ENCODE data around the gene ZNF865.

The ZNF865 gene

DNA sequence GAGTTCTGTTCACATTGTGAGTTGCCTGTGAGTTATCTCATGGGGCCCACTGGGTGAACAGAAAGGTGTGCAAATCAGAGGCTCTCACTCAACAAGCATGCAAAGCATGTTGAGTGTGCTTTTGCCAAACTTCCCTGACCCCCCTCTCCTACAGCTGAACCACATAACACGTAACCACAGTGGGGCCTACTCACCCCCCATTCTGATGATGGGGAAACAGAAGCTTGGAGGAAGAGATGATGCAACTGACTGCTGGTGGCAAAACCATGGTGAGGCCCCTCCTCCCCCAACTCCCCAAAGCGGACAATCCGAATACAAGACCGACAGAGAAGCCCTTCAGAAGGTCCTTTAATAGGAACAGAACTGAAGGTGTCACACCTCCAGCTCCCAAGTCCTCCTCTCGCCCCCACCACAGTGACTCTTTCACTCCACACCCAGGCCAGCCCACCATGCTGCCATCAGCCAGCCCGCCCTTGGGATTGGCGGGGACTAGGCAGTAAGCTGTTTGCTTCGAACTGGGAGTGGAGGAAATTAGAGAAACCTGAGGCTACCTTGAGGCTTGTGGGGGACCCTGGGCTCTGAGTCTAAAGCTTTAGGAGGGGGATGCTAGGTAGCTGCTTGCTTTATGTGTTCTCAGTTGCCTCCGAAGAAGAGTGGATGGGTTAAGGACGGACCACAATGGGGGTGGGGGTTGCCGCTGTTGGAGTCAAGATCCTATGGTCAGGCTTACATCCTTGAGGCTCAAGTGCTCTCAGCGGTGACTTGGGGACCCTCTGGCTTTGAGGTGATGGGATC, 15.2 kb downstream of the ZNF865 start:
- H3K36me3 ChIP-seq (ENCODE audit: insufficient read depth, low read depth, low read length): peaks cover 29% of the 10 kb centered on the region
- H3K4me3 ChIP-seq (ENCODE audit: low read length): no peak overlapping the region
- H3K9ac ChIP-seq (ENCODE audit: low read depth, low read length): no peak overlapping the region
- H3K9me3 ChIP-seq (ENCODE audit: insufficient read depth, low read depth, low read length): no peaks in the 10 kb centered on the region
- H3K27me3 ChIP-seq (ENCODE audit: insufficient read depth, low read length): no peaks in the 10 kb centered on the region
- no peaks in the 10 kb centered on the region for H3K4me1 ChIP-seq (ENCODE audit: insufficient read depth, low read length)
- H3K27ac ChIP-seq (ENCODE audit: low read length): no peak overlapping the region

DNA sequence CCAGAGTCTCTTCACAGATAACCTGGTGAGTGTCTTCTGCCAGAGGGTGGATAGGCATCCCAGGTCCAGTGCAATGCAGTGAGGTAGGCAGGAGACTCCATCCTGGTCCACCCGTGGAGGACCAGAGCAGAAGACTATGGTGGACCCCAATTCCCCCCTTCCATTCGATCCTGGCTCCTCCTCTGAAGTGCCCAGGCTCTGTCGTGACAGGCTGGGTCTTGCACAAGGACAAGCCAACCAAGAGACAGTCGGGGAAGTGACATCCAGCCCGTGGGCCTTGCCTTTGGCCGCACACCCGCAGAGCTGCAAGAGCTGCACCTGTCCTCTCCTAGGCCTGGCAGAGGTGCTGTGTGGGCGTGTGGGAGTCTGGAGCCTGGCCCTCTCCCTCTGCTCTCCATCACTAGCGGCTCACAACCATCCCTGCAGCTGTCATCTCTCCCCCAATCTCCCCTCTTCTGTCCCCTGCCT, 15.8 kb downstream of the ZNF865 start:
- Histone ChIP-seq H3K36me3 (ENCODE audit: insufficient read depth, low read depth, low read length) (peaks cover 26% of the 10 kb centered on the region), H3K9ac (ENCODE audit: low read depth, low read length) (no peak overlapping the region), H3K4me3 (ENCODE audit: low read length) (no peak overlapping the region), H3K4me1 (ENCODE audit: insufficient read depth, low read length) (no peaks in the 10 kb centered on the region), H3K27me3 (ENCODE audit: insufficient read depth, low read length) (no peaks in the 10 kb centered on the region), H3K9me3 (ENCODE audit: insufficient read depth, low read depth, low read length) (no peaks in the 10 kb centered on the region), H3K27ac (ENCODE audit: low read length) (no peak overlapping the region)

DNA sequence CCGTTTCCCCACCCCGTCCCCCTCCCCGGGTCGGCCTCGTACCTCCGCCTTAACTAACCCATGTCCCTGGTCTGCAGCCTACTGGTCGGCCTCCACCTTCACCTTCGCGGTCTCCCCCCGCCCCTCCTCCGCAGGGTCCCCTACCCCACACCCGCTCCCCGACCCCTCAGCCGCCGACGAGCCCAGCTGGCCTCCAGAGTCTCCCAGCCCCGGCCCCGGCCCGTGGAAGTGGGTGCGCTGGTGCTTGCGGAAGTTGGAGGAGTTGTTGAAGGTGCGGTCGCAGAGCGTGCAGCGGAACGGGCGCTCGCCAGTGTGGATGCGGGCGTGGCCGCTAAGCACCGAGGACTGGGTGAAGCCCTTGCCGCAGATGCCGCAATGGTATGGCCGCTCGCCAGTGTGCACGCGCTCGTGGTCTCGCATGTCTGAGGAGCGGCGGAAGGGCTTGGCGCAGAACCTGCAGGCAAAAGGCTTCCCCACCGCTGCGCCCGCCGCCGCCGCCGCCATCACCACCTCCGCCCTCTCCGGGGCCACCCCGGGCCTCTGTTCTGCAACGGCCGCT, 16.3 kb downstream of the ZNF865 start:
- Histone ChIP-seq H3K4me3 (ENCODE audit: low read length) (no peak overlapping the region), H3K4me1 (ENCODE audit: insufficient read depth, low read length) (no peaks in the 10 kb centered on the region), H3K36me3 (ENCODE audit: insufficient read depth, low read depth, low read length) (peaks cover 21% of the 10 kb centered on the region)

DNA sequence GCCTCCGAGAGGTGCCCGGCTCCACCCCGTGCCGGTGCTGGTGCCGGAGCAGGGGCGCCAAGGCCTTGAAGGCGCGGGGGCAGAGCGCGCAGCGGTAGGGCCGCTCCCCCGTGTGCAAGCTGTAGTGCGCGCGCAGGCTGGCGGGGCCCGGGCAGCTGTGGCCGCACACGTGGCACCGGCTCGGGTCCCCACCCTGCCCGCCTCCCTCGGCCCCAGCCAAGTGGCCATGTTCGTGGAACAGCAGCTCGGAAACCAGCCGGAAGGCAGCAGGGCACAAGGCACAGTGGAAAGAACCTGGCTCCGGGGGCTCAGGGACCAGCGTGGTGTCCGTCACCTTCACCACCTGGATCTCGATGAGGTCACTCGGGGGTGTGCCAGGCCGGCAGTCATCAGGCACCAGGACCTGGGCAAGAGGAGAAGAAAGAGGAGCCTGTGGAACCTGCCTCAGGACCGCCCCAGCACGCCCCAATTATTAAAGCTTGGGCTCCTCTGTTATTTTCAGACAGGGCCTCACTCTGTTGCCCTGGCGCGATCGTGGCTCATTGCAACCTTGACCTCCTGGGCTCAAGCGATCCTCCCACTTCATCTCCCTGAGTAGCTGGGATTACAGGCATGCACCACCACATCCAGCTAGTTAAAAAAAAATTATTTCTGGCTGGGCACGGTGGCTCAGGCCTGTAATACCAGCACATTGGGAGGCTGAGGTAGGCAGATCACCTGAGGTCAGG, 17.0 kb downstream of the ZNF865 start:
- peaks cover 16% of the 10 kb centered on the region for H3K36me3 ChIP-seq (ENCODE audit: insufficient read depth, low read depth, low read length)
- no peaks in the 10 kb centered on the region for H3K9me3 ChIP-seq (ENCODE audit: insufficient read depth, low read depth, low read length)
- H3K4me1 ChIP-seq (ENCODE audit: insufficient read depth, low read length): no peaks in the 10 kb centered on the region
- H3K4me3 ChIP-seq (ENCODE audit: low read length): no peak overlapping the region
- no peak overlapping the region for H3K9ac ChIP-seq (ENCODE audit: low read depth, low read length)
- H3K27me3 ChIP-seq (ENCODE audit: insufficient read depth, low read length): no peaks in the 10 kb centered on the region
- no peak overlapping the region for H3K27ac ChIP-seq (ENCODE audit: low read length)

More for the DNA sequence above, 16.3 kb downstream of the ZNF865 start:
- Histone ChIP-seq H3K27ac (ENCODE audit: low read length) (no peak overlapping the region), H3K27me3 (ENCODE audit: insufficient read depth, low read length) (no peaks in the 10 kb centered on the region), H3K9me3 (ENCODE audit: insufficient read depth, low read depth, low read length) (no peaks in the 10 kb centered on the region), H3K9ac (ENCODE audit: low read depth, low read length) (no peak overlapping the region)

DNA sequence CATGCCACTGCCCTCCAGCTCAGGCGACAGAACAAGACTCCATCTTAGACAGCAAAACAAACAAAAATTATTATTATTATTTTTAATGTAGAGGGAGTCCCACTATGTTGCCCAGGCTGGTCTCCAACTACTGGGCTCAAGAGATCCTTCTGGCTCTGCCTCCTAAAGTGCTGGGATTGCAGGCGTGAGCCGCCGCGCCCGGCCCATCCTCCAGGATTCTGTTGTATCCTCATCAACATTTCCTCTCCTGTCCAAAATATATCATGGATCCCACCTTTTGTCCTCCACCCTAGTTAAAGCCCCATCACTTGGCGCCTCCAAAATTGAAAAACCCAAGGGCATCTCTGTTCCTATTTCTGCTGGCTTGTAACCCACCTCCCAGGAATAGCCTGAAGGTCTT, 17.7 kb downstream of the ZNF865 start:
- no peak overlapping the region for H3K27ac ChIP-seq (ENCODE audit: low read length)
- H3K27me3 ChIP-seq (ENCODE audit: insufficient read depth, low read length): no peaks in the 10 kb centered on the region
- H3K9ac ChIP-seq (ENCODE audit: low read depth, low read length): no peak overlapping the region
- H3K36me3 ChIP-seq (ENCODE audit: insufficient read depth, low read depth, low read length): peaks cover 10% of the 10 kb centered on the region
- no peaks in the 10 kb centered on the region for H3K9me3 ChIP-seq (ENCODE audit: insufficient read depth, low read depth, low read length)
- no peaks in the 10 kb centered on the region for H3K4me1 ChIP-seq (ENCODE audit: insufficient read depth, low read length)
- H3K4me3 ChIP-seq (ENCODE audit: low read length): no peak overlapping the region

DNA sequence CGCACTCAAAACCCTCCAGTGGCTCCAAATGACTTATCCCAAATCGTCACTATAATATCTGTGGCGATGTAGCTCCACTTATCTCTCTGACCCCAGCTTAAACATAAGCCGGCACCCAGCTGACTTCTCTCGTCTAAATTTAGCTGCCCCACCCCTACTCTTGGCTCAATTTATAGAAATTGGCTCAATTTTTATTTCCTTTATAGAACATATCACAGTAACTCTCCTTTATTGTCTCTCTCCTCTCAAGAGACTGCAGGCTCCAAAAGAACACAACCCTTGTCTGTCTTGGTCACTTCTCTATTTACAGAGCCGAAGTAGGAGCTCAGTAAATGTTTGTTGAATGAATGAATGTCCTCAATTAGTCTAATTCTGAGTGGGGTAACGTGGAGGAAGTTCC, 18.1 kb downstream of the ZNF865 start:
- Histone ChIP-seq H3K4me3 (ENCODE audit: low read length) (peak overlapping the region; percentile 49), H3K4me1 (ENCODE audit: insufficient read depth, low read length) (no peaks in the 10 kb centered on the region), H3K36me3 (ENCODE audit: insufficient read depth, low read depth, low read length) (peaks cover 10% of the 10 kb centered on the region), H3K27ac (ENCODE audit: low read length) (no peak overlapping the region), H3K9me3 (ENCODE audit: insufficient read depth, low read depth, low read length) (no peaks in the 10 kb centered on the region), H3K9ac (ENCODE audit: low read depth, low read length) (no peak overlapping the region), H3K27me3 (ENCODE audit: insufficient read depth, low read length) (no peaks in the 10 kb centered on the region)

DNA sequence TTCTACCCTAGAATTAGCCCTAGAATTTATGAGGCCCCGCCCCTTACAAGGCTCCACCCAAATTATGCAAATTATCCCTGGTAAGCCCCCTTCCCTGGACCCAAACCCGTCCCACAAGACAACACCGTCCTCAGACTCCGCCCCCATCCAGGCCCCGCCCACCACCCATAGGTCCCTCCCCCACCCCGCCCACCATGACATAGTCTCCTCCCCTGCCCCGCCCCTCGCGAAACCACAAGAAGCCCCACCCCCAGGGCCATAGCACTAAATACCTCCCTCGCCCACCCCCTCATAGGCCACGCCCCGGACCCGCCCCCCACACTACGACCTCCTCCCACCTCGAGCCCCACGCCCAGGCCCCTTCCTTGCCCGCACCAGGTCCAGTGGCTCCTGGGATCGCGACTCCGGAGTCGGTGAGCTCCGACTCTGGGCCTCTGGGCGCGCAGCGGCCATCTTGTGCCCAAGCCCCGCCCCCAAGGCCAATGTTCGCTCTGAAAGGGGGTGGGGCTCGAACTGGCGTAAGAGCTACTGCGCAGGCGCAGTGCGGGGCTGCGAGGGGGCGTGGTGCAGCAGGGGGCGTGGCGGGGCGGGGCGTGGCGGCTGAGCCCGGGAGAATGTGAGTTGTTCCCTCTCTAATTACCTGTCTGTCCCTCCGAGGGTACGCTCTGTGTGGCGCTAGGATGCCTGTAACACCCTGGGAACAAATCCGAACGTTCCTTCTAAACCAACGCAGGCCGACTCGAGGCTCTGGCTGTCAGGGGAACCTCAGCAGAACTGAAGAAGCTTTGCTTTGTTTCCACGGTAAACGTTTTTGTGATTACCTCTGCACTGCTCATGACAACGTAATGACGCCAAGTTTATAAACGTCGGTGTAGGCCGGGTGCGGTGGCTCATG, 18.9 kb downstream of the ZNF865 start, which contains the start of gene ZNF784:
TSS of gene ZNF784 (minus strand) at position 458 of the 895 bp plus-strand sequence. CDS start at position 453, 5 bp downstream.
- Histone ChIP-seq H3K4me3 (ENCODE audit: low read length) (peak within 1 kb of the TSS; percentile 65), H3K27ac (ENCODE audit: low read length) (no peak within 1 kb of the TSS)

DNA sequence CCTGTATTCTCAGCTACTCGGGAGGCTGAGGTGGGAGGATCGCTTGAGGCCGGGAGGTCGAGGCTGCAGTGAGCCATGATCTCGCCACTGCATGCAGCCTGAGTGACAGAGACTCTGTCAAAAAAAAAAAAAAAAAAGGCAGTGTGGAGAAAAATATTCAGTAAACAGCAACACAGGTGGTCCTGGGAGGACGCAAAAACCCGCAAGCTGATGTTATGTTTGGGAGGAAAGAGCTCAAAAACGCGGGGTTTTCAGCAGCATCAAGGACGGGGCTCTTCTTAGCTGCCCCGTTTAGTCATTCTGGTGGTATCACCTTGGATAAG, 19.5 kb downstream of the ZNF865 start:
- Histone ChIP-seq H3K4me3 (ENCODE audit: low read length) (peak overlapping the region; percentile 65), H3K36me3 (ENCODE audit: insufficient read depth, low read depth, low read length) (peaks cover 10% of the 10 kb centered on the region), H3K27me3 (ENCODE audit: insufficient read depth, low read length) (no peaks in the 10 kb centered on the region), H3K9me3 (ENCODE audit: insufficient read depth, low read depth, low read length) (no peaks in the 10 kb centered on the region), H3K4me1 (ENCODE audit: insufficient read depth, low read length) (no peaks in the 10 kb centered on the region), H3K9ac (ENCODE audit: low read depth, low read length) (peak overlapping the region; percentile 67; the same call in 1 of the 2 replicates), H3K27ac (ENCODE audit: low read length) (no peak overlapping the region)

More for the DNA sequence above, 18.9 kb downstream of the ZNF865 start, which contains the start of gene ZNF784:
- Histone ChIP-seq H3K27me3 (ENCODE audit: insufficient read depth, low read length) (no peaks in the 10 kb centered on the region), H3K36me3 (ENCODE audit: insufficient read depth, low read depth, low read length) (peaks cover 10% of the 10 kb centered on the region), H3K9me3 (ENCODE audit: insufficient read depth, low read depth, low read length) (no peaks in the 10 kb centered on the region), H3K4me1 (ENCODE audit: insufficient read depth, low read length) (no peaks in the 10 kb centered on the region), H3K9ac (ENCODE audit: low read depth, low read length) (peak within 1 kb of the TSS; percentile 75; the same call in 1 of the 2 replicates)

DNA sequence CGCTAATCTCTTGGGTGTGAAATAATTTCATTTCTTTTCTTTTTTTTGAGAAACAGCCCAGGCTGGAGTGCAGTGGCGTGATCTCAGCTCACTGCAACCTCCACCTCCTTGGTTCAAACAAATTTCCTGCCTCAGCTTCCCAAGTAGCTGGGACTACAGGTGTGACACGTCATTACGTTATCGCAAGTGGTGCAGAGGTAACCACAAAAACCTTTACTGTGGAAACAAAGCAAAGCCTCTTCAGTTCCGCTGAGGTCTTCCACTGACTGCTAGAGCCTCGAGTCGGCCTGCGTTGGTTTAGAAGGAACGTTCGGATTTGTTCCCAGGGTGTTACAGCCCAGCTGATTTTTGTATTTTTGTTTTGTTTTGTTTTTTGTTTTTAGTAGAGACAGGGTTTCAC, 20.9 kb downstream of the ZNF865 start:
- no peak overlapping the region for H3K4me3 ChIP-seq (ENCODE audit: low read length)
- no peak overlapping the region for H3K9ac ChIP-seq (ENCODE audit: low read depth, low read length)
- no peaks in the 10 kb centered on the region for H3K9me3 ChIP-seq (ENCODE audit: insufficient read depth, low read depth, low read length)
- no peaks in the 10 kb centered on the region for H3K4me1 ChIP-seq (ENCODE audit: insufficient read depth, low read length)
- no peaks in the 10 kb centered on the region for H3K27me3 ChIP-seq (ENCODE audit: insufficient read depth, low read length)
- H3K36me3 ChIP-seq (ENCODE audit: insufficient read depth, low read depth, low read length): peaks cover under 1% of the 10 kb centered on the region; the same call in 1 of the 2 replicates
- no peak overlapping the region for H3K27ac ChIP-seq (ENCODE audit: low read length)

DNA sequence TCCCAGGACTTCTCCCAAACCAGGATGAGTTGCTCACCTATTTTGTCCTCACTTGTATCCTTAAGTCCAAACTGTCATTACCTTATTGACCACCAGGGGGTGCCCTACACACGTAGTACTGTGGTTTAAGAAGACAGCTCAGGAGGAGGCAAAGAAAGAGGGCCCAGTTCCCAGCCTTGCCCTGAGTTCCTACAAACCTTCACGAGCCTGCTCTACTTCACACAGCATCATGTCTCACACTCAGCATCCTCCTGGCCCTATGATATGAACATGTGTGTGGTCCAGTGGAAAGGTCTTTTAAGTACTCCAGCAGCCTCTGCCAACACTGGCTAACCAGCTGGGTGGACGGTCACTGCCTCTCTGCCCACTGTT, 27.0 kb downstream of the ZNF865 start:
- H3K36me3 ChIP-seq (ENCODE audit: insufficient read depth, low read depth, low read length): no peaks in the 10 kb centered on the region

DNA sequence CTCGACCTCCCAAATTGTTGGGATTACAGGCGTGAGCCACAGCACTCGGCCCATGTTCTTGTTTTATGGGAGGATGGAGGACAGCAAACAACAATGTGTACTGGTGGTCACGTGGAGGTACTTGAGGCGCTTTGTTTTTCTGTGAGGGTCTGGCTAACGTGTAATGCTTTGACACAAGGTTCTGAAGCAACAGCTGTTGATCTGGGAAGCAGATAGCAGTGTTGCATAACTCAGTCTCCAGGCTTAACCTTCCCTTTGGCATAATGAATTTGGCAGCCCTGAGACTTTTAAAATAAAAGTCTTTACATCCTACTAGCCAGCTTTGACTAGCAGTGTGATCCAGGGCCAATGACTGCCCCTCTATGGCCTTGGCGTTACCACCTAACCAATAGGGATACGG, 28.4 kb downstream of the ZNF865 start:
- Histone ChIP-seq H3K4me3 (ENCODE audit: low read length) (no peak overlapping the region), H3K27ac (ENCODE audit: low read length) (no peak overlapping the region), H3K9ac (ENCODE audit: low read depth, low read length) (no peak overlapping the region), H3K9me3 (ENCODE audit: insufficient read depth, low read depth, low read length) (no peaks in the 10 kb centered on the region), H3K36me3 (ENCODE audit: insufficient read depth, low read depth, low read length) (no peaks in the 10 kb centered on the region), H3K4me1 (ENCODE audit: insufficient read depth, low read length) (peaks cover 4% of the 10 kb centered on the region; the same call in 1 of the 2 replicates), H3K27me3 (ENCODE audit: insufficient read depth, low read length) (no peaks in the 10 kb centered on the region)

More for the DNA sequence above, 27.0 kb downstream of the ZNF865 start:
- H3K4me1 ChIP-seq (ENCODE audit: insufficient read depth, low read length): peaks cover 4% of the 10 kb centered on the region; the same call in 1 of the 2 replicates
- H3K9me3 ChIP-seq (ENCODE audit: insufficient read depth, low read depth, low read length): no peaks in the 10 kb centered on the region
- H3K4me3 ChIP-seq (ENCODE audit: low read length): no peak overlapping the region
- H3K9ac ChIP-seq (ENCODE audit: low read depth, low read length): no peak overlapping the region
- H3K27me3 ChIP-seq (ENCODE audit: insufficient read depth, low read length): no peaks in the 10 kb centered on the region
- no peak overlapping the region for H3K27ac ChIP-seq (ENCODE audit: low read length)
